ENCODE results near the gene GAN. TPM values are rescaled to one million over a fixed set of nuclear protein-coding genes. Genes with fewer than 3 reads are reported as not detected.

Gene GAN
- total RNA-seq, 2 experiments from 2014 or later: 4.5 to 4.7 TPM

DNA sequence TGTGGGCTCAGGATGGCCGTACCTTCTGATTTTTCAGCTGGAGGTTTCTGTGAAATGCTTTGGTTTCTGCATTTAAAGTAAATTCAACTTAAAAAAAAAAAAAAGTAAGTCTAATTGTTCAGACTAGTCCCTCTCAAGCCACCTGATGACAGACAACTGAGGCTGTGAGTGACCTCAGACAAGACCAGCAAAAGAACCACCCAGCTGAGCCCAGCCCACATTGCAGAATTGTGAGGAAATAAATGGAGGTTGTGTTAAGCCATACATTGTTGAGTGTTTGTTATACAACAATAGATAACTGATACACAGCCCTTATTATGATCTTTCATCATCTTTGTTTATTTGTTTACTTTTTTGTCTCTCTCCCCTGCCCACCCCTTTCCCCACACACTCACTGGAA lies 85.1 kb downstream of the GAN start:
- no peaks in the 10 kb centered on the region for H3K27me3 ChIP-seq (ENCODE audit: control insufficient read depth in 1 of 2, insufficient read depth in 2 of 2, low read length in 2 of 2)
- no peak overlapping the region for H3K27ac ChIP-seq (ENCODE audit: low read depth in 1 of 2, low read length in 2 of 2)
- CTCF ChIA-PET: no interaction called here
- TF ChIP-seq, protein P1, sequence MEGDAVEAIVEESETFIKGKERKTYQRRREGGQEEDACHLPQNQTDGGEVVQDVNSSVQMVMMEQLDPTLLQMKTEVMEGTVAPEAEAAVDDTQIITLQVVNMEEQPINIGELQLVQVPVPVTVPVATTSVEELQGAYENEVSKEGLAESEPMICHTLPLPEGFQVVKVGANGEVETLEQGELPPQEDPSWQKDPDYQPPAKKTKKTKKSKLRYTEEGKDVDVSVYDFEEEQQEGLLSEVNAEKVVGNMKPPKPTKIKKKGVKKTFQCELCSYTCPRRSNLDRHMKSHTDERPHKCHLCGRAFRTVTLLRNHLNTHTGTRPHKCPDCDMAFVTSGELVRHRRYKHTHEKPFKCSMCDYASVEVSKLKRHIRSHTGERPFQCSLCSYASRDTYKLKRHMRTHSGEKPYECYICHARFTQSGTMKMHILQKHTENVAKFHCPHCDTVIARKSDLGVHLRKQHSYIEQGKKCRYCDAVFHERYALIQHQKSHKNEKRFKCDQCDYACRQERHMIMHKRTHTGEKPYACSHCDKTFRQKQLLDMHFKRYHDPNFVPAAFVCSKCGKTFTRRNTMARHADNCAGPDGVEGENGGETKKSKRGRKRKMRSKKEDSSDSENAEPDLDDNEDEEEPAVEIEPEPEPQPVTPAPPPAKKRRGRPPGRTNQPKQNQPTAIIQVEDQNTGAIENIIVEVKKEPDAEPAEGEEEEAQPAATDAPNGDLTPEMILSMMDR (IDR thresholded peaks at IDR 0.05): no peak
- no peaks in the 10 kb centered on the region for H3K27me3 Mint-ChIP-seq
- H3K9me3 ChIP-seq (ENCODE audit: control insufficient read depth in 1 of 2, insufficient read depth in 1 of 2, low read length in 2 of 2): peaks cover 0 to 6% of the 10 kb centered on the region in 2 experiments
- H3K36me3 ChIP-seq (ENCODE audit: insufficient read depth, low read length): no peaks in the 10 kb centered on the region
- DNase-seq (no peak), ATAC-seq (ENCODE audit: poor library complexity) (no peak)
- intact Hi-C loops (cut with DNase I, micrococcal nuclease): loop anchor here in 1 of 2 experiments (5.0 to 10.0 kb wide), 3 partner anchors 75 to 337 kb away; no protein-coding TSS in a partner anchor
- no peak overlapping the region for H3K4me3 Mint-ChIP-seq
- H3K9me3 Mint-ChIP-seq: no peaks in the 10 kb centered on the region
- no peaks in the 10 kb centered on the region for H3K4me1 Mint-ChIP-seq (ENCODE audit: low read depth)
- H3K36me3 Mint-ChIP-seq (ENCODE audit: low read depth): no peaks in the 10 kb centered on the region
- POLR2A ChIA-PET: no interaction called here
- no peak overlapping the region for H3K4me3 ChIP-seq (ENCODE audit: low read length)
- H3K27ac Mint-ChIP-seq: no peak overlapping the region
- H3K4me1 ChIP-seq (ENCODE audit: insufficient read depth, low read length): peaks cover 9% of the 10 kb centered on the region

DNA sequence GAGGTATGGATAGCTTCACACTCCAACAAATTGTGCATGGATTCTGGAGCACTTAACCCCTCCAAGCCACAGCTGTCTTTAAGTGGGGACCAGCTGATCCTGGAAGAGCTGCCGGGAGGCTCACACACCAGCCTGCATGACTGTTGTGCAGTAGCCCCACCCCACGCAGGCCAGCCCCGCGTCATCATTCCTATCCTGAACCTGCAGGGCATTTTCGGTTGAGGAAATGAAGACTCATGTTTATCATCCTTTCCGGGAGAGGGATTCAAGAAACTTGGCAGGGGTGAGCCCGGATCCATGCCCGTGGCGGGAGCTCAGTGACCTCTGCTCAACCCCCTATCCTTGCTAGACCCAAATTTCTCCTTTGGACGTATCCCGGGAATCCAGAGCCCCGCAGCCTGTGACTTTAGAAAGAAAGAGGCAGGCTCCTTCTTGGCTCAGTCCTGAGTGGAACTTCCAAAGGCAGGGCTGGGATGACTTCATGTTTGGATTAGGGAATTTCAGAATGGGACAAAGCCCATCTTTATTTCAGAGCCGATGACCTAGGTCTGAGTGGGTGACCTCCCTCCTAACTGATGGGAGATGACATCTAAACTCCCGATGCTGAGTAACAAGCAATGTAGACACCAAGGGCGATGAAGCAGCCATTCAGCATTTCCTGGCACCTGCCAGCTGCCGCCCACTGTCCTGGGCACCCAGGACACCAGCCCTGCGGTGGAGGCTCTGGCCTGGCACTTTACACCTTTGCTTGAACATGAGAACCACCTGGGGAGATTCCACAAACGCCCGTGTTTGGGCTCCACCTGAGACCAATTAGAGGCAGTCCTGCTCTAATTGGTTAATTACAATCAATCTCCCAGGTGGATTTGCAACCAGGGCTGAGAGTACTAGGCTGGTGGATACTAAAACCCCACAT lies 86.5 kb downstream of the GAN start:
- Mint-ChIP-seq H3K36me3 (ENCODE audit: low read depth) (no peaks in the 10 kb centered on the region), H3K4me1 (ENCODE audit: low read depth) (no peaks in the 10 kb centered on the region), H3K9me3 (no peaks in the 10 kb centered on the region), H3K27me3 (no peaks in the 10 kb centered on the region), H3K27ac (no peak overlapping the region), H3K4me3 (no peak overlapping the region)
- Histone ChIP-seq H3K36me3 (ENCODE audit: insufficient read depth, low read length) (no peaks in the 10 kb centered on the region), H3K4me1 (ENCODE audit: insufficient read depth, low read length) (peaks cover 9% of the 10 kb centered on the region), H3K4me3 (ENCODE audit: low read length) (no peak overlapping the region), H3K9me3 (ENCODE audit: control insufficient read depth in 1 of 2, insufficient read depth in 1 of 2, low read length in 2 of 2) (peaks cover 0 to 6% of the 10 kb centered on the region in 2 experiments), H3K27me3 (ENCODE audit: control insufficient read depth in 1 of 2, insufficient read depth in 2 of 2, low read length in 2 of 2) (no peaks in the 10 kb centered on the region), H3K27ac (ENCODE audit: low read depth in 1 of 2, low read length in 2 of 2) (no peak overlapping the region)
- CTCF ChIA-PET: interaction anchor here (0.8 to 1.1 kb wide), 2 partner anchors 329 to 360 kb away, joined by 3 read pairs; no protein-coding TSS in a partner anchor
- DNase-seq: no peak
- intact Hi-C loops (cut with DNase I, micrococcal nuclease): loop anchor here in 1 of 2 experiments (5.0 to 10.0 kb wide), 3 partner anchors 74 to 336 kb away; no protein-coding TSS in a partner anchor
- ATAC-seq (ENCODE audit: poor library complexity): no peak
- POLR2A ChIA-PET: no interaction called here
- TF ChIP-seq, protein P1 (IDR thresholded peaks at IDR 0.05): no peak

DNA sequence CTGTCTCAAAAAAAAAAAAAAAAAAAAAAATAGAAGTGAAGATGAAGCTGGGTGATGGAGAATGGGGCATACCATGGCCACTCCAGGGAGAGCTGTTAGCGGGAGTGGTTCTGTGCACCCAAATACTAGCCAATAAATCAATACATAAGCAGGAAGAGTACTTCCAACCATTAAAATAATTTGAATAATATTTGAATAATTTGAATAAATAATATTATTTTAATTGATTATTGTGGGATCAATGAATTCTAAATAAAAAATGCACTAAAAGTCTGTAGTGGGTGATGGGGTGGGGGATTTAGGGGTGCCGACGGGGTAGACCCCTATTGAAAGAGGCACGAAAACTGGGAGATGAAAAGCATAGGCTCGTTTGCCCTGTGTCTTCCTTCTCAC lies 88.4 kb downstream of the GAN start:
- Mint-ChIP-seq H3K27me3 (no peaks in the 10 kb centered on the region), H3K9me3 (no peaks in the 10 kb centered on the region), H3K4me1 (ENCODE audit: low read depth) (no peaks in the 10 kb centered on the region), H3K27ac (no peak overlapping the region), H3K4me3 (no peak overlapping the region), H3K36me3 (ENCODE audit: low read depth) (no peaks in the 10 kb centered on the region)
- Histone ChIP-seq H3K4me1 (ENCODE audit: insufficient read depth, low read length) (peaks cover 9% of the 10 kb centered on the region), H3K36me3 (ENCODE audit: insufficient read depth, low read length) (no peaks in the 10 kb centered on the region), H3K27ac (ENCODE audit: low read depth in 1 of 2, low read length in 2 of 2) (no peak overlapping the region), H3K27me3 (ENCODE audit: control insufficient read depth in 1 of 2, insufficient read depth in 2 of 2, low read length in 2 of 2) (no peaks in the 10 kb centered on the region), H3K4me3 (ENCODE audit: low read length) (no peak overlapping the region), H3K9me3 (ENCODE audit: control insufficient read depth in 1 of 2, insufficient read depth in 1 of 2, low read length in 2 of 2) (peaks cover 0 to 6% of the 10 kb centered on the region in 2 experiments)
- ChIA-PET CTCF (interaction anchor here (0.7 to 1.6 kb wide), 8 partner anchors 84 to 609 kb away, joined by 3 to 10 read pairs (median 4); no protein-coding TSS in a partner anchor), POLR2A (interaction anchor here (0.5 to 2.5 kb wide), 2 partner anchors 282 to 294 kb away, joined by 4 to 7 read pairs; no protein-coding TSS in a partner anchor)
- no peak for ATAC-seq (ENCODE audit: poor library complexity)
- TF ChIP-seq, protein P1 (IDR thresholded peaks at IDR 0.05): no peak
- intact Hi-C loops (cut with DNase I, micrococcal nuclease): loop anchor here (1.0 to 10.0 kb wide), 5 partner anchors 72 to 334 kb away; no protein-coding TSS in a partner anchor
- no peak for DNase-seq
